ENCODE results near the gene PRDM16.

GRCh38 chr1:3391711-3392110, 322.7 kb downstream of the PRDM16 start:
- TF ChIP-seq POLR2A (IDR thresholded peaks at IDR 0.05) (no peak), CTCF (IDR thresholded peaks at IDR 0.05) (no peak), POLR2AphosphoS5 (IDR thresholded peaks at IDR 0.05) (no peak), EP300 (IDR thresholded peaks at IDR 0.05) (no peak)
